OCI-LY7 (cell line): Measurements from ENCODE around the gene SPATA2. TPM values are rescaled to one million over a fixed set of nuclear protein-coding genes. Genes with fewer than 3 reads are reported as not detected.

ENCODE experiments used
- BruUV-seq: library from RNA; stranded (reverse); fragments of 400-500 nt; replicated peaks from 2 replicates; lab custom pipeline; 2021; lab: Mats Ljungman, UMichigan
- CTCF ChIA-PET: fragments of 300-600 bp; sonication (Branson Sonifier 250); formaldehyde crosslinking; loops from one replicate; lab custom pipeline; 2022; ENCODE audit warnings: antibody characterized with exemption; ENCODE audit not compliant: unreplicated experiment; lab: Charles Lee
- POLR2A ChIA-PET: fragments of 300-600 bp; sonication (Branson Sonifier 250); formaldehyde crosslinking; loops from one replicate; lab custom pipeline; 2022; ENCODE audit warnings: antibody characterized with exemption; lab: Charles Lee
- DNase-seq: peaks from one replicate; pipeline ENCODE4 v3.0.0-alpha.2; 2015; ENCODE audit warnings: low spot score
- H2AFZ ChIP-seq: fragments of 200-600 bp; sonication (generic), shearing (Covaris generic); 2 replicates; pipeline ENCODE4 v1.6.1; 2014; ENCODE audit warnings: mild to moderate bottlenecking, antibody characterized with exemption, low read length, moderate library complexity
- H3K27ac ChIP-seq: fragments of 200-600 bp; sonication (generic); 2 replicates; pipeline ENCODE4 v1.5.1; 2014; ENCODE audit warnings: mixed run types, low read depth, mild to moderate bottlenecking, moderate library complexity, low read length, inconsistent platforms; ENCODE audit not compliant: poor library complexity, severe bottlenecking
- H3K36me3 ChIP-seq: fragments of 200-600 bp; sonication (generic); 2 replicates; pipeline ENCODE4 v1.6.1; 2014; ENCODE audit warnings: mild to moderate bottlenecking, antibody characterized with exemption, low read length, moderate library complexity, mixed read lengths; ENCODE audit not compliant: insufficient read depth
- H3K4me1 ChIP-seq: fragments of 200-600 bp; sonication (generic); 2 replicates; pipeline ENCODE4 v1.5.1; 2014; ENCODE audit warnings: mild to moderate bottlenecking, low read length; ENCODE audit not compliant: insufficient read depth, poor library complexity, severe bottlenecking
- H3K4me2 ChIP-seq: fragments of 200-600 bp; sonication (generic); 2 replicates; pipeline ENCODE4 v1.6.1; 2014; ENCODE audit warnings: mild to moderate bottlenecking, low read length
- H3K4me3 ChIP-seq: fragments of 200-600 bp; sonication (generic); 2 replicates; pipeline ENCODE4 v1.5.1; 2014; ENCODE audit warnings: mild to moderate bottlenecking, low read depth, low read length; ENCODE audit not compliant: poor library complexity, severe bottlenecking
- H3K79me2 ChIP-seq: fragments of 200-600 bp; sonication (generic); 2 replicates; pipeline ENCODE4 v1.6.1; 2016; ENCODE audit warnings: low read depth, mild to moderate bottlenecking, low read length, moderate library complexity, mixed read lengths; ENCODE audit not compliant: insufficient read depth
- H3K9me2 ChIP-seq: fragments of 200-600 bp; sonication (generic); 2 replicates; pipeline ENCODE4 v1.6.1; 2016; ENCODE audit warnings: mild to moderate bottlenecking, low read length, mixed read lengths; ENCODE audit not compliant: insufficient read depth
- H3K9me3 ChIP-seq: fragments of 200-600 bp; sonication (generic); 2 replicates; pipeline ENCODE4 v1.6.1; 2014; ENCODE audit warnings: mild to moderate bottlenecking, mixed run types, low read length, mixed read lengths
- H4K20me1 ChIP-seq: fragments of 200-600 bp; sonication (generic); 2 replicates; pipeline ENCODE4 v1.6.1; 2014; ENCODE audit warnings: mild to moderate bottlenecking, antibody characterized with exemption, low read length, moderate library complexity, mixed read lengths; ENCODE audit not compliant: insufficient read depth
- EZH2phosphoT487 ChIP-seq: fragments of 200-600 bp; sonication (generic); IDR thresholded peaks from 2 replicates; pipeline ENCODE4 v1.6.1; 2018; ENCODE audit warnings: low read depth, borderline replicate concordance, mild to moderate bottlenecking, mixed run types, antibody characterized with exemption, low read length, moderate library complexity, mixed read lengths
- intact Hi-C: fragments of 100-400 bp; cut with micrococcal nuclease; formaldehyde crosslinking; loops from one replicate; pipeline ENCODE4 v1.10.0; 2022; ENCODE audit not compliant: unreplicated experiment
- total RNA-seq, 2 experiments: library from RNA; depleted of rRNA in 1 of 2; stranded (reverse); fragments of >200 nt in 1 of 2; shearing (Covaris generic) in 1 of 2; gene quantifications; 2 replicates each; pipeline ENCODE4 v1.2.3, GENCODE V29; 2014 to 2022
- TF ChIP-seq, protein P1 (sequence below): fragments of 200-600 bp; sonication (generic); conservative IDR thresholded peaks from 2 replicates; pipeline ENCODE4 v1.5.1; 2014; ENCODE audit warnings: mild to moderate bottlenecking, antibody characterized with exemption, low read length, moderate library complexity, mixed read lengths

SPATA2 gene
- total RNA-seq, 2 experiments from 2014 or later, result 3.9 to 8.1 TPM

DNA sequence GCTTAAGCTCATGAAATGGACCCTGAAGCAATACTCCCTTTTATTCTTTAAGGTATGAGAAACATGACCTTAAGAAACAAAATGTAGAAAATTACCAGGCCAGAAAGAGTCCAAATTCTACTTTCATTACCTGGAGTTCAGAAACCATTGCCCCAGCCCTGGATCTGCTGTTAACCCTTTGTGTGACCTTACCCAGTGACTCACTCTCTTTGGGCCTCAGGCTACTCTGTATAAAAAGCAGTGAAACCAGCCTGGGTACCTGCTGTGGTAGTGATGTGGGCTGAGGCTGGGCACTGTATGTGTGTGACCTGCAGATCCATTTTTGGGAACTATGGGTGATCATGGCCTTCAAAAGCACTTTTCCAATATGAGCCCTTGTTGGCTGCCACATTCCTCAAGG is 55.5 kb downstream of the SPATA2 start:
- intact Hi-C loops, result no loop called here
- TF ChIP-seq, protein P1, sequence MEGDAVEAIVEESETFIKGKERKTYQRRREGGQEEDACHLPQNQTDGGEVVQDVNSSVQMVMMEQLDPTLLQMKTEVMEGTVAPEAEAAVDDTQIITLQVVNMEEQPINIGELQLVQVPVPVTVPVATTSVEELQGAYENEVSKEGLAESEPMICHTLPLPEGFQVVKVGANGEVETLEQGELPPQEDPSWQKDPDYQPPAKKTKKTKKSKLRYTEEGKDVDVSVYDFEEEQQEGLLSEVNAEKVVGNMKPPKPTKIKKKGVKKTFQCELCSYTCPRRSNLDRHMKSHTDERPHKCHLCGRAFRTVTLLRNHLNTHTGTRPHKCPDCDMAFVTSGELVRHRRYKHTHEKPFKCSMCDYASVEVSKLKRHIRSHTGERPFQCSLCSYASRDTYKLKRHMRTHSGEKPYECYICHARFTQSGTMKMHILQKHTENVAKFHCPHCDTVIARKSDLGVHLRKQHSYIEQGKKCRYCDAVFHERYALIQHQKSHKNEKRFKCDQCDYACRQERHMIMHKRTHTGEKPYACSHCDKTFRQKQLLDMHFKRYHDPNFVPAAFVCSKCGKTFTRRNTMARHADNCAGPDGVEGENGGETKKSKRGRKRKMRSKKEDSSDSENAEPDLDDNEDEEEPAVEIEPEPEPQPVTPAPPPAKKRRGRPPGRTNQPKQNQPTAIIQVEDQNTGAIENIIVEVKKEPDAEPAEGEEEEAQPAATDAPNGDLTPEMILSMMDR, result no peak
- no peak for TF ChIP-seq EZH2phosphoT487
- Histone ChIP-seq H3K4me3 (no peak overlapping the region), H4K20me1 (no peaks in the 10 kb centered on the region), H3K9me2 (no peaks in the 10 kb centered on the region), H3K4me2 (no peak overlapping the region), H3K79me2 (no peaks in the 10 kb centered on the region), H2AFZ (no peak overlapping the region), H3K36me3 (peaks cover 48% of the 10 kb centered on the region), H3K9me3 (no peaks in the 10 kb centered on the region), H3K27ac (no peak overlapping the region), H3K4me1 (no peaks in the 10 kb centered on the region)
- DNase-seq, result no peak
- BruUV-seq, result no TSS peak
- ChIA-PET CTCF (no interaction called here), POLR2A (interaction anchor here (0.6 to 0.7 kb wide), 2 partner anchors 15 to 39 kb away, joined by 3 to 4 read pairs; no protein-coding TSS in a partner anchor)

- TF ChIP-seq EZH2phosphoT487, result no peak
- TF ChIP-seq, protein P1, result no peak
- POLR2A ChIA-PET, result interaction anchor here (0.7 kb wide), 2 partner anchors 13 to 38 kb away, joined by 3 read pairs; no protein-coding TSS in a partner anchor
- Histone ChIP-seq H3K4me2 (no peak overlapping the region), H3K9me3 (no peaks in the 10 kb centered on the region), H2AFZ (no peak overlapping the region), H4K20me1 (no peaks in the 10 kb centered on the region), H3K36me3 (peaks cover 40% of the 10 kb centered on the region), H3K4me1 (no peaks in the 10 kb centered on the region), H3K27ac (no peak overlapping the region), H3K4me3 (no peak overlapping the region), H3K79me2 (no peaks in the 10 kb centered on the region), H3K9me2 (no peaks in the 10 kb centered on the region)
- intact Hi-C loops, result no loop called here
- CTCF ChIA-PET, result no interaction called here
- no peak for DNase-seq
- BruUV-seq, result no TSS peak
These were observed 56.3 kb downstream of the SPATA2 start for GRCh38 chr20:49859011-49859410.

DNA sequence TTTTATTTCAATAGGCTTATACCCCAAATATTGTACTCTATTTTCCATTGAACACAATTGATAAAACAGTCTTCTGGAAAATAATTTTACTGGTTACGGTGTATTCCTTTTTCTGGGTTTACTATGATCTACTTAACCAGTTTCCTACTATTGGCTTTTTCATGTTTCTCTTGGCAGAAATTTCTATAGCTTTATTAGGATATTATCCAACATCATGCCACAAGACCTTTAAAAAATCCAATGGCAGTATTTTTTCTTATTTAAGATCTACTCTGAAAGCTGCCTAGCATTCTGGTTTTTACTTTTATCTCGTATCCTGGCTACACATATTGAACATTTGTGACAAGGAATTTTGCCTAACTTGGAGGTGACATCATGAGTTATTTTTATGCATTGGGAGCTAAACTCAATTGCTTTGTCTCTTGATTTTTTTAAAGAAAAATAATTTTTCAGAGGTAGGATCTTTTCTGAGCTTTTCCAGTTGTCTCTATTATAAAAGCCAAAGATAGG is 57.2 kb downstream of the SPATA2 start:
- Histone ChIP-seq H3K36me3 (peaks cover 36% of the 10 kb centered on the region), H3K79me2 (no peaks in the 10 kb centered on the region), H2AFZ (no peak overlapping the region), H4K20me1 (no peaks in the 10 kb centered on the region), H3K4me2 (no peak overlapping the region), H3K4me1 (no peaks in the 10 kb centered on the region), H3K27ac (no peak overlapping the region), H3K9me2 (no peaks in the 10 kb centered on the region), H3K9me3 (no peaks in the 10 kb centered on the region), H3K4me3 (no peak overlapping the region)
- DNase-seq, result no peak
- ChIA-PET CTCF (no interaction called here), POLR2A (no interaction called here)
- intact Hi-C loops, result no loop called here
- no TSS peak for BruUV-seq
- TF ChIP-seq, protein P1, result no peak
- no peak for TF ChIP-seq EZH2phosphoT487
